Stimulated activated CD8-positive, alpha-beta memory T cell treated with anti-CD3 and anti-CD28 coated beads, Interleukin-15, amount 100 ng/mL, for 1 hour (primary cell): ENCODE data around the gene AMPD3.

Source experiments
- DNase-seq: peaks from one replicate; pipeline ENCODE4 v3.0.0-alpha.2; 2020; ENCODE audit warnings: low read depth

Gene AMPD3

DNA sequence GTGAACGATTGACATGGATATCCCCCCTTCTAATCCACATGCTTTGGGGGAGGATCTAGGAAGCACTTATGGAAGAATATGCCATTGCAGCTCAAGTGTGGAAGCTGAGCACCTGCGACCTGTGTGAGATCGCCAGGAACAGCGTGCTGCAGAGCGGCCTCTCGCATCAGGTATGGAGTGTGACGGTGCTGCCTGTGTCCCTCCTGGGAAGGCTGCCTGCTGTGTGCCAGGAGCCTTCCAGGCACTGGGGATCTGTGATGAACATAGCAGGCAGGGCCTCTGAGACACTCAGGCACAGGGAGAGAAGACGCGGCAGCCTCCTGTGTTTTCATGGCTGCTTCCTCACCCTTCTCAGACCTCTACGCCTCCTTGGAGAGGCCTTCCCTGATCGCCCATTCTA is 49.4 kb downstream of the AMPD3 start:
- no peak for DNase-seq

DNA sequence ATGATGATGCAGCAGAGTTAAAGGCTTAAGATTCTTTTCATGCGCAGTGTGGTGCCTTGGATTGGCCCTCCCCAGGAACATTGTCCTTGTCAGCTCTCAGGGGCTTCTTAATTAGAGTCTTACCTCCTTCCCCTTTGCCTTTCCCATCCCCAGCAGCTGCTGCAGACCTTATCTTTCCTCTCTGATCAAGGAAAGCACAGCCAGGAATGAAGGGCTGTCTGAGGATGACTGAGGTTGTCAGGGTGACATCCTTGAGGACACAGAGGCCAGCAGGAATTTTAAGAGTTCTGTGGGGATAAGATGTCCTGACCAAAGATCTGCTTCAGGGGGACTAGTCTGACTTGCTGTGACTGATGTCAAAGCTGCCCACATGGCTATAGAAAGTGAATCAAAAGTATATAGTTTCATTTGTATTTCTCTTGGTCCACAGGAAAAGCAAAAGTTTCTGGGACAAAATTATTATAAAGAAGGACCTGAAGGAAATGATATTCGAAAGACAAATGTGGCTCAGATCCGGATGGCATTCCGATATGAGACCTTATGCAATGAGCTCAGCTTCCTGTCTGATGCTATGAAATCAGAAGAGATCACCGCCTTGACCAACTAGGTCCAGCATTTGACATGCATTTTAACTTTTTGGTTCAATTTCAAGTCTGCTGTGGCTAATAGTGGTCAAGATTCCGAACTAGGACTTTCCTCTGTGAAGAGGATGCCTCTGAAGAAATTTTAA is 50.4 kb downstream of the AMPD3 start:
- DNase-seq: no peak

DNA sequence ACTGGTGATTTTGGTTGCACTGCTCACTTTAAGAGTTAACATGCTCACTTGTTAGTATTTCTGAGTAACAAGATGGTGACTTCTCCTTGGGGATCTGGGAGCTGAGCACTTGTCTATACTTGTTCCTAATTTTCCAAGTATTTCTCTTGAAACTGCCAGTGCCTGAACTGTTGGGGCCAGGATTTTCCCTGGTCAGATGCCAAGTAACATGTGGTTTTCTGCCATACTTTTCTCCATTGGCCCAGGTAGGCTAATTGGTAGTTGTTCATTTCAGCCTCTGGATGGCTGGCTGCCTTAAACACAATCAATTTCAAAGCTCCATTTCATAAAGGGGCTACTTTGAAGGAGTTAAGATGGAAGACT is 50.9 kb downstream of the AMPD3 start:
- no peak for DNase-seq

DNA sequence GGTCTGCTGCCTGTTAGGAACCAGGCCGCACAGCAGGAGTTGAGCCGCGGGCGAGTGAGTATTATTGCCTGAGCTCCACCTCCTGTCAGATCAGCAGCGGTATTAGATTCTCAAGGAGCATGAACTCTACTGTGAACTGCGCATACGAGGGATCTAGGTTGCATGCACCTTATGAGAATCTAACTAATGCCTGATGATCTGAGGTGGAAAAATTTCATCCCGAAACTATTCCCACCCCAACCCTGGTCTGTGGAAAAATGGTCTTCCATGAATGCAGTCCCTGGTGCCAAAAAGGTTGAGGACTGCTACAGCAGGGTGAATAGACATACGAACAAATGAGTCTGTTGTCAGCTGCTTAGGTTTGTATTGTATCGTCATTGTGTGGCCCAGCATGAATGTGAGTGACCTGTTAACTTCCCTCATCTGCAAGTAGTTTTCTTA is 56.1 kb downstream of the AMPD3 start:
- DNase-seq: no peak

DNA sequence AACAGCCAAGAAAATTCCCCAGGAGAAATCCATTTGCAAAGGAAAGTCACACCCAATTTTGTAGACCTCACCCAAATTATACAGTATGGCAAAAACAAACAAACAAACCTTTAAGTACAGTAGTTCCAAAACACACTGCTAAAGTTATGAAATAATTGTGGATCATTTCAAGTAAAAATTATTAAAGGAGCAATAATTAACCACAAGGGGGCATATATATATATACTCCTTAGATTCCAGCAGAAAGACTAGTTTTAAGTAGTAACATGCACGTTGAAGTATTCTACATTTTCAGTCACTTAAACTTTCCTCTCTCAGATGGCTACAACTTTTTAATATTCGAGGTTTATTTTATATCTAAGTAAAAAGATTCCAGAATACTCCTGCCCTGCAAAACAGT is 59.1 kb downstream of the AMPD3 start:
- DNase-seq: no peak

DNA sequence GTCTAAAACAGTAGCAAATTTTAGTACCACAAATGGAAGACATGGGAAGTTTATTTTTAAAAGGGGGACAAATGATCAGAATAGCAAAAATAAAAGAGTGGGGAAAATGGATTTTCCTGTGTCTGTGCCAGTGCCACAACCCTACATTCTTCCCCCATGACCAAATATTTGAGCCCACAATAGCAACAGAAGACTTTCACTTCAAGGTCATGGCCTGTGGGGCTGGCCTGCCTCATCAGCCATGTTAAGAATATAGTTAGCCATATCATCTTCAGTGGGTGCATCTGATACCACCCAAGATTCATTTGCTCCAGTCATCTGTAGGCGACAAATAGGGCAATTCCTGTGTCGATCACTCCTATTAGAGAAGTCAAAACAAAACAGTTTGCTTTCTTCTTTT is 59.6 kb downstream of the AMPD3 start:
- DNase-seq: no peak

DNA sequence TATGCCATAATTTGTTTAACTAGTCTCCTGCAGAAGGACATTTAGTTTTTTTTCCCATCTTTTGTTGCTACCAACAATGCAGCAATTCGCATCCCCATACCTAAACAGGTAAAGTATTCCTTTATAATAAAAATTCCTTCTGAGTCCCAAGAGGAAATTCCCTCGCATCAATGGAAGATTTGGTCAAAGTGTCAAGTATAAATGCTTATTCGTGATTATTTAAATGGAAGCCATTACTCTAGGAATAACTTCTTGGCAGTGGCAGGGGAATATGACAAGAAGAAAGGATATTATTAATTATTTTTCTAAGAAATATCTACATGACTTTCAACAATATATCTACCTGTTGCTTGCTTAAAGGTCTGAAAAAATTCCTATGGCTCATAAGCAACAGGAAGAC is 60.4 kb downstream of the AMPD3 start:
- DNase-seq: no peak

DNA sequence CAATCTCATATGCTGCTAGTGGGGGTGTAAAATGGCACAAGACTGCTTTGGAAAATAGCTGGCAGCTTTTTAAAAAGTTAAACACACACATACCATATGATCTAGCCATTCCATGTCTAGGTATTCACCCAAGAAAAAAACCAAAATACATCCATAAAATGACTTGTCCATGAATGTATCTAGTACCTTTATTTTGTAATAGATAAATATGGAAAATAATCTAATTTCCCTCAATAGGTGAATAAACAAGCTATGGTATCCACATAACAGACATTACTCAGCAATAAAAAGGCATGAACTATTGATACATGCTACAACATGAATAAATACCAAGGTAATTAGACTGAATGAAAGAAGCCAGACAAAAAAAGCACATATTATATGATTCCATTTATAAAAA is 63.1 kb downstream of the AMPD3 start:
- DNase-seq: no peak

DNA sequence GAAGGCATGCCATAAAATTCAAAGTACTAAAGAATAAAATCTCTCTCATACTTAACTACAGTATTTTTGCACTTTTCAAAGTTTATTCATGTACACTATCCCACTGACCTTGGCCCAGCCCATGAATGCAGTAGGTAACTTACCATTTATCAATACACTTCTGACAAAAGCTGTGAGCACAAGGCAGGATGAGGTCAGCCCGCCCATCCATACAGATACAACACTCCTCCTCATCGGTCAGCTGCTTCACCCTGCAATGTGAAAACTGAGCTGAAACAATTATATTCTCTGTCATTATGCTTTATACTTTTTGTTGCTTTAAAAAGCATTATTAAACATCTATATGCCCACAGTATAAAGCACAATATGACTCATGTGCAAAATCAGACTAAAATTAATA is 63.8 kb downstream of the AMPD3 start:
- no peak for DNase-seq

DNA sequence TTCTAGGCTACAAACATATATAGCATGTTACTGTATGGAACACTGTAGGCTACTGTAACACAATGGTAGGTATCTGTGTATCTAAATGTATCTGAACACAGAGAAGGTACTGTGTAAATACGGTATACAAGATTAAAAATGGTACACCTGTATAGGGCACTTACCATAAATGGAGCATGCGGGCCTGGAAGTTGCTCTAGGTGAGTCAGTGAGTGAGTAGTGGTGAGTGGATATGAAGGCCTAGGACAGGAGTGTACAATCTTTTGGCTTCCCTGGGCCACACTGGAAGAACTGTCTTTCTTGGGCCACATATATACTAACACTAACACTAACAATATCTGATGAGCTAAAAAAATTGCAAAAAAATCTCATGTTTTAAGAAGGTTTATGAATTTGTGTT is 64.6 kb downstream of the AMPD3 start:
- no peak for DNase-seq

DNA sequence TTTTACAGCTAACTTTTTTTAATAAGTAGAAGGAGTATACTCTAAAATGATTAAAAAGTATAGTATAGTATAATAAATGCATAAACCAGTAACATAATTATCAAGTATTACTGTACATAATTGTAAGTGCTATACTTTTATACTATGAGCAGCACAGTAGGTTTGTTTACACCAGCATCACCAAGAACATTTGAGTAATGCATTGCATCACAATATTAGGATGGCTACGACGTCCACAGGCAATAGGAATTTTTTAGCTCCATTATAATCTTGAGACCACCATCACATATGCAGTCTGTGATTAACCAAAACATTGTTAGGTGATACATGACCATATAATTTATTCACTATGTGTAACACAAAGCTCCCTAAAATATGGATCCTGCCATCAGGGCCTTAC is 65.5 kb downstream of the AMPD3 start:
- DNase-seq: no peak

DNA sequence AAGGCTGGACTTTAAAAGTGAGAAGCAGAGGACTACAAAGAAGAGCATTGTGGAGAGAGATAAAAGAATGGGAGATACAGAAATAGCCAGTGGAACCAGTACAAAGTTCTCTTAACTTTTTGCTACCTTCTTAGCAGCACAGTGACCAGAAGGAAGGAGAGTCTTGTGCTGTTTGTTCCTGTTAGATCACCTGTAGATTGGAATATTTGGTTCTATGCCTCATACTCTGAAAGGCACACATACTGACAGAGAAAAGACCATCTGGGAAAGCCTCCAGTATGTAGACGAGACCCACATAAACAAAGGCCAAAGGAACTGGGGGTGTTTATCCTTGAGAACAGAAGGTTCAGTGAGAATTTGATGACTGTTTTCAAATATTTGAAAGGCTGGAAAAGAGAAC is 67.2 kb downstream of the AMPD3 start:
- DNase-seq: no peak

DNA sequence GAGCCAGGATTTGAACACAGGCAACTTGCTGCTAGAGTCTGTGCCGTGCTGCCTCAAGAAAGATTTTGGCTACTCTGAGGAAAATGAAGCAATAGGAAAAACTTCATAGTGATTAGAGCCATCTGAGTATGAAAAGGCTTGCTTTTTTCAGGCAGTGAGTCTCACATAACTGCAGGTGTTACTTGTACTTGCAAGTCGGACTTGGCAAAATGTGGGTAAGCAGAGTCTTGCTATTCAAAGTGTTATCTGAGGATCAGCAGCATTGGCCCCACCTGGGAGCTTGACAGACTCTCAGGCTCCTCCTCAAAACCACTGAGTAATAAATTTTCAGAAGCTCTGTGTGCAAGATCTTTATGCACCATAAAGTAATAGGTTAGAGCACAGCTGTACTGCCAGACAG is 67.9 kb downstream of the AMPD3 start:
- no peak for DNase-seq

DNA sequence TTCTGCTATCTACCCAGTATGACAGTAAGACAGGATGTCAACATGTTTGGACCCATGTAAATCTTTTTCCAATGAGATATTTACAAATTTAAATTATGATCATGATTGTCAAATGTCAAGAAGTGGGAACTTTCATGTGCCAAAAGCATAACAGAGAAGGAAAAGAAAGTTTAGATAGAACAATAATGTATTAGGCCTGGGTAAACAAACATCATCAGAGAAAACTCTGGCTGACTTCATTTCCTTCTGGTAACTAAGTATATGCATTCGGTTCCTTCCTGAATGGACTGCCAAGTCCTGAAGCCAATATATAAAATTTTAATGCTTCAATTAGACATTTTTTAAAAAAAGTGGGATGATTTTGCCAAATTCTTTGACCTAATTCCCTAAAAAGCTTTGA is 69.4 kb downstream of the AMPD3 start:
- no peak for DNase-seq

DNA sequence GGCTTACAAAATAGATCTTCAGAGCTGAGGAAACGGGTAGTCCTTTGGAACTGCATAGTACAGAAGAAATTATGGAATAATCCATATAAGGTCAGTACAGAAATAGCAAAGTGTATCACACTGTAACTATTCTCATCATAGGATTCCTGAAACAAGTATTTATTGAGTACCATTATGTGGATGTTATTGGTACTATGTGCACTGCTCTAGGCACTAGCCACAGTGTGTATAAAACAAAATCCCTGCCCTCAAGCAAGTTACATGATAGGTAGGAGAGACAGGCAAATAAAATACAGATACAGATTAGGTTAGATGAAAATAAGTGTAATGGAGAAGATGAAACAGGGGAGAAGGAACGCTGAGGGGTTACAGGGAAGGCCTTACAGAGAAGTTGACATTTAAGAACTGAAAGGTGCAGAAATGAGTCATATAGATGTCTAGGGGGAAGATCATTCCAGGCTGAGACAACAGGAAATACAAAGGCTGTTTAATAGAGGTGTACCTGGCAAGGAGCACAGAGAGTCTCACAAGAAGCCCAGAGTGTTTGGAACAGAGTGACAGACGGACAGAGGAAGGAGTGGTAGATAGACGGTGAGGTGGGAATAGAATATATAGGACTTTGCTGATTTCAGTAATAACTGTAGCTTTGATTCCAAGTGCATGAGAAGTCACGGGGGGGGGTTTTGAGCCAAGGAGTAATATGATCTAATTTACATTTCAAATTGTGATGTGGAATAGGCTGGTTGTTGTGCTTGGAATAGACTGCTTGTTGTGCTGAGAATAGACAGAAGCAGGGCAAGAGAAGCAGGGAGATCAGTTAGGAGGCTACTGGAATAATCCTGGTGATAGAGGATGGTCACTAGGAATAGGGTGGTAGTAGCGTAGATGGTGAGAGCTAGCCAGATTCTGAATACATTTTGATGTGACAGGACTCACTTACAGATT is 72.2 kb downstream of the AMPD3 start:
- DNase-seq: no peak

DNA sequence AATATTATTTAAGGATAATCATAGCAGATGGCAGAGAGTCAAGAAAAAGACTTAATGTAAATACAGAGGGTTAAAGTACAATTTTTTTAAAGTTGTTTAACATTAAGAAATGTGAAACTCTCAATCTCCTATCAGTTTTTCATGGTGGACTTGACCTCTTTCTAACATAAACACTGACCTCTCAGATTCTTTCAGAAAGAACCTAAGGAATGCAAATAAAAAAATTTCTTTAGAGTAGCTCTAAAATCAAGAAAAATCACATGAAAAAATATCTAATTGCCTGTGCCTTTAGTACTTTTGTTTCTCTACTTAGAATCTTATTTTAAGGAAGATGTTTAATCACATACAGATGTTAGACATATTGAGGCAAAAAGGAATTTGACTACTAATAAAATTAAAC is 73.1 kb downstream of the AMPD3 start:
- DNase-seq: no peak

DNA sequence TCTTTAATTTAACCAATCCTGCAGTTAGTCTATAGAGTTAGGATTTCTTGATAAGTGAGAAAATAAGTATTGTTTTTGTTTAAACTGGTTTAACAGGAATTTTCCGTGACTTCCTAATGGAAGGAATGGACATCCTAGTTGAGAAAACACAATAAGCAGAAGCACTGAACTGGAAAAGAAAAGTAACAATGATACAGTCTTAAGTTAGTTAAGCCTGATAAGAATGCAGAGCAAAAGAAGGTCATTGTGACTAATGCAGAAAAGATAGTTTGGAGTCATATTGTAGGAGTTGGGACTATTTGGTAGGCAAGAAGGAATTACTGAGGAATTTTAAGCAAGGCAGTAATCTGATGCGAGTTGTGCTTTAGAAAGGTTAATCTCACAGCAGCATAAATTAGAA is 74.2 kb downstream of the AMPD3 start:
- no peak for DNase-seq

DNA sequence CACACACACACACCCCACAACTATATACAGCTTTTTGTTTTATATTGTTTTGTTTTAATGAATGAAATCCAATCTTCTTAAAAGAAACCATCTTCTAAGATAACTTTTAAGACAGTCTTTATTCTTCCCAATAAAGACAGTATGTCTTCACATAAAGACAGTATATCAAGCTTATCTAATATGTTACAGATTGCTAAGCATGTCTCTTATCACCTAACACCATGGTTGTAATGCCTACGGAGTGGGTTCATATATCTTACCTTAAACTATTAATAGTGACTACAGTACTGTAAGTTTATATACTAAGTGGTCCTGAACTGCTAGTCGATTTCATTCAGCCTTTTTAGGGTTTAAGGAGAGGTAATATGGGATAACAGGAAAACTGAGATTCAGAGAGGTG is 77.5 kb downstream of the AMPD3 start:
- no peak for DNase-seq

DNA sequence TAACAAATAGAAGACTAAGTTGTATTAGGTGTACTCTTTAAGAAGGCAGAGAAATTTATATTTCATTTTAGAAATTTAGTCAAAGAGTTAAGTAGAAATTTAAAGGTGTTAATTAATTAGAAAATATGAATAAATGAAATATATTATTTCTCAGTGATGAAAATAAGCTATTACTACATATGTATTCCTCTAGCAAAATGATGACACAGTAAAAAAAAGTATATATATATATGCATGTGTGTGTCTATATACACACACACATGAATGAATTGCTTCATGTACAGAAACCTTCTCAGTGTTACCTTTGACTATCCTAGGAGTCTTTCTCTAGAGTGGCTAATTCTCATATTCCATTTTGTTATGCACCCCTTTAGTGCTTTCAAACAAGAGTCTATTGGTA is 78.3 kb downstream of the AMPD3 start:
- DNase-seq: no peak

DNA sequence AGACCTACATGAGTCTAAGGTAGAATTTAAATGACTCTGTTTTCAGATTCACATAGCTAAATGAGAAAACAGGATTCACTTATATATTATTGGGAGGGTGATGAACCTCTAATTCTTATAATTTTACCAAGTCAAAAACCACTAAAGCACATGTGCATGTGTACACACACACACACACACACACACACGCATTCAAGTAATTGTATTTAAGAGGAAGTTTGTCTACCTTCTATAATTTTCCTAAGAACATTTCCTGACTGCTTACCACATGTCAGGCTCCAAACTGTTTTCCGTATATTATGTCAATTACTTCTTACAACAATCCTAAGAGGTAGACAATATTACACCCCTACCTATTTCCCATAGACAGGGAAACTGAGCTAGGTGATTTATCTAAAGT is 79.3 kb downstream of the AMPD3 start:
- no peak for DNase-seq

DNA sequence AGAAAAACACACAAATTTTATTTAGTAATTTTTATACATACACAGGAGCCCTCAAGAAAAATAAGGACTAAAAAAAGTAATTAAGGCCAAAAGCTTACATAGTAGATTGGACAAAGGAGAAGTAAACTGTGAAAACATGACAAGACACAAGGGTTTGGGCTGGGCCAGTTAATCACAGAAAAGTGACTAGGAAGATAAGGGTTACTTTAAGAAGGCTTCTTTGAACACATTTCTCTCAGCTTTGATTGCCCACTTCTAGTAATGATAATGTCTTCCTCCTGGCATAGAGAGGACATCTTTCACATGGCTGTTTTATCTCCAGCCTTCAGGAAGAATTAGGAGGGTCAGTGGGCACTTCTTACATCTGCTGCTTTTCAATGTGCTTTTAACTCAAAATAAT is 82.5 kb downstream of the AMPD3 start:
- no peak for DNase-seq

DNA sequence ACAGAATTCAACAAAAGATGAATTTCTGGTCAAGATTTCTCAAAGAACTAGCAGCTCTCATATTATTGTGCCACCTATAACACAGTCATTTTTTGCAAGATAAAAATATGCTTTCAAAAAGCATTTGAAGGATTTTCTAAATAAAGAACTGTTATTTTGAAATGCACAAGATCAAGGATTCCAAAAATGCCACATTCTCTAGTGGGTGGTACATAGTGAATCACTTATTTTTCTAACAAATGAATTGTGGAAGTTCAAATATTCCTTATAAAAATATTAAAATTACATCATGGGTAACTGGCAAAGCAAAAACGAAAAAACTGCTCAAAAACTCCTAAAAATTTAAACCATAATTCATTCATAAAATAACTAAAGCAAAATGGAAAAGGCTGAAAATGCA is 83.9 kb downstream of the AMPD3 start:
- no peak for DNase-seq

DNA sequence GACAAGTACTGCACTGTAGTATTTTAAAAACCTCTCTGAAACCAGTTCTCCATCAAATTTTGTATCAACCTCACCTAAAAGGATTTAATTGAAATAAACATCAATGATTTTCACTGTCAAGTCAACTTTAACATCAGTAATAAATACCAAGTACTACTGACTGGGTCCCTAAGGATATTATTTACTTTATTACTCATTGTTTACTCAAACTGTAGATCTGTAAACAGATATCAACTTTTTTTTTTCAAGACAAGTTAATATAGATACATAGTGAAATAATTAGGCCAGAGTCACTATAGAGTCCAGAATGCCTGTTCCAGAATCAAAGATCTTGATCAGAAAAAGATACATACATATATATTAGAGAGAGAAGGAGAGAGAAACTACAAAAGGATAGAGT is 84.3 kb downstream of the AMPD3 start:
- no peak for DNase-seq

DNA sequence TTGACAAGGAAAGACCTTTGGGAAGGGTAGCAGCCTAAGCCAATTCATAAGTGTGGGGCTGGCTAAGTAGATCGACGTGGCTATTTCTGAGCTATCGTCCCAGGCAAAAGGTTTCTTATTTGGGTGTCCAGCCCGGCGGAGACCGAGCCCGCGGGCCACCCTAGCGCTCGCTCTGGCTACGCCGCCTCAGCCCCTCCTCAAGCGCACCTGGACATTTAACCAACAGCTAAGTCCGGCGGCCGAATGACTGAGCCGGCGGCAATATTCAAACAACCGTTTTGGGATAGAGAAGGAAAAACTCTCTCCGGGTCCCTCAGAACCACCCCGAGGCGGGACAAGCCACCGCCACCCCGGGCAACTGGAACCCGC is 85.5 kb downstream of the AMPD3 start:
- no peak for DNase-seq
